Thyroid gland (tissue), 4 donors: ENCODE results near the gene BPIFB4.

Source experiments
- CTCF ChIP-seq, 6 experiments: fragments of 200-600 bp in 3 of 6; fragments of 450-650 bp in 3 of 6; sonication (generic) in 3 of 6; IDR thresholded peaks; one replicate each; pipeline ENCODE4 v1.5.1; 2016 to 2019; ENCODE audit warnings: antibody characterized with exemption in 6 of 6, mild to moderate bottlenecking in 2 of 6, inconsistent platforms in 1 of 6, moderate library complexity in 1 of 6
- POLR2A ChIP-seq, 2 donors: fragments of 450-650 bp; IDR thresholded peaks; one replicate each; pipeline ENCODE4 v1.6.1; 2017; ENCODE audit warnings: antibody characterized with exemption in 2 of 2, mild to moderate bottlenecking in 2 of 2, moderate library complexity in 1 of 2

- no peak for TF ChIP-seq CTCF (IDR thresholded peaks at IDR 0.05)
- no peak for TF ChIP-seq POLR2A (IDR thresholded peaks at IDR 0.05)
Measured at GRCh38 chr20:33053291-33054106, 25.9 kb upstream of the BPIFB4 start, which contains the start of gene BPIFB3.
